Mammary epithelial cell (primary cell): ENCODE measurements around the gene PER3.

ENCODE experiments used
- CTCF ChIP-seq, 2 donors: IDR thresholded peaks in 1 of 2; conservative IDR thresholded peaks in 1 of 2; 2 replicates each; pipeline ENCODE4 v1.5.1; 2011 to 2012; ENCODE audit warnings: inconsistent platforms in 2 of 2, low read length in 2 of 2, mild to moderate bottlenecking in 2 of 2, control low read depth in 1 of 2, low read depth in 1 of 2; ENCODE audit not compliant: insufficient read depth in 1 of 2; ENCODE audit errors: extremely low read depth in 1 of 2
- EZH2 ChIP-seq: IDR thresholded peaks from 2 replicates; pipeline ENCODE4 v1.6.1; 2012; ENCODE audit warnings: low read length, inconsistent platforms, borderline replicate concordance

GRCh38 chr1:7789828-7790227 lies 5.7 kb downstream of the PER3 start:
- TF ChIP-seq CTCF (conservative IDR thresholded peaks at IDR 0.05 in 1 of 2, IDR thresholded peaks at IDR 0.05 in 1 of 2; ENCODE audit: extremely low read depth in 1 of 2, insufficient read depth in 1 of 2, low read depth in 1 of 2, low read length in 2 of 2) (no peak), EZH2 (no peak)
